Heart right ventricle (tissue), 16 donors: ENCODE data around the gene PSMA7. TPM values are rescaled to one million over a fixed set of nuclear protein-coding genes. Genes with fewer than 3 reads are reported as not detected.

Experiments used
- ATAC-seq, 8 donors: fragments of 200-7000 bp; cut with Tn5 transposase; one replicate each; pipeline ENCODE4 v1.9.1; 2020; ENCODE audit warnings: mild to moderate bottlenecking in 8 of 8, moderate library complexity in 8 of 8, moderate number of reproducible peaks in 1 of 8
- DNase-seq, 2 donors: peaks; one replicate each; pipeline ENCODE4 v3.0.0-alpha.2; 2020
- H3K27ac ChIP-seq, 10 donors: fragments of 200-600 bp; sonication (generic) in 2 of 10; one replicate each; pipeline versions ENCODE4 v1.5.0 to v1.8.0; 2020 to 2022; ENCODE audit warnings: mild to moderate bottlenecking in 3 of 10
- H3K27me3 ChIP-seq, 7 donors: fragments of 200-600 bp; one replicate each; pipeline ENCODE4 v1.8.0; 2021 to 2022; ENCODE audit warnings: mild to moderate bottlenecking in 2 of 7
- H3K36me3 ChIP-seq, 9 donors: fragments of 200-600 bp; sonication (generic) in 1 of 9; one replicate each; pipeline versions ENCODE4 v1.5.0 to v1.8.0; 2020 to 2022; ENCODE audit warnings: mild to moderate bottlenecking in 2 of 9
- H3K4me1 ChIP-seq, 9 donors: fragments of 200-600 bp; sonication (generic) in 1 of 9; one replicate each; pipeline versions ENCODE4 v1.5.0 to v1.8.0; 2020 to 2022; ENCODE audit warnings: mild to moderate bottlenecking in 4 of 9
- H3K4me3 ChIP-seq, 10 donors: fragments of 200-600 bp; sonication (generic) in 2 of 10; one replicate each; pipeline versions ENCODE4 v1.5.0 to v1.8.0; 2020 to 2022; ENCODE audit warnings: mild to moderate bottlenecking in 7 of 10, moderate library complexity in 2 of 10
- H3K9me3 ChIP-seq, 11 donors: fragments of 200-600 bp in 10 of 11; sonication (generic) in 2 of 11; one replicate each; pipeline versions ENCODE4 v1.5.0 to v1.8.0; 2013 to 2022; ENCODE audit warnings: mild to moderate bottlenecking in 2 of 11, control low read depth in 1 of 11, moderate library complexity in 1 of 11
- CTCF ChIP-seq, 9 donors: fragments of 200-600 bp; sonication (generic) in 2 of 9; IDR thresholded peaks; one replicate each; pipeline versions ENCODE4 v1.5.0 to v1.8.0; 2021 to 2022; ENCODE audit warnings: antibody characterized with exemption in 9 of 9, mild to moderate bottlenecking in 5 of 9, moderate library complexity in 1 of 9
- WGBS, 2 donors: extraction: QIAGEN DNeasy Blood & Tissue Kit; methylation state at CpG; one replicate each; pipeline ENCODE4 v1.1.7; 2013; ENCODE audit warnings: inconsistent platforms in 1 of 2; 5-methylcytosine and 5-hydroxymethylcytosine counted together
- intact Hi-C, 10 donors: fragments of 100-400 bp; cut with DNase I; formaldehyde crosslinking; loops; one replicate each; pipeline versions ENCODE4 v1.11.1 to v1.14.2; 2022
- long read RNA-seq, 3 donors: library from polyadenylated mRNA; unstranded; transcript quantifications; one replicate each; pipeline ENCODE4 v2.0.0, GENCODE V29; 2020 to 2021
- polyA plus RNA-seq, 2 donors: library from polyadenylated mRNA; stranded (reverse); fragments of 200-250 nt; gene quantifications; one replicate each; pipeline ENCODE4 v1.2.3, GENCODE V29; 2013
- total RNA-seq, 10 donors: library from RNA; stranded (reverse); fragmentation: NEBNext Ultra II Directional in 3 of 10; extraction: Animal tissue kit (Norgen Biotek cat#: 25700) in 3 of 10; gene quantifications; one replicate each; pipeline versions ENCODE4 v1.2.1 to v1.2.4, GENCODE V29; 2021 to 2023
- donor health status: Arrhythmogenic right ventricular cardiomyopathy.
- donor health status: ischemic (EF 13 %, LVEDD 7.1; RV severe dilation, severe dysfunction).
- donor health status: healthy with polysubstance abuse.
- donor health status: DM: no; HTN: yes; CAD: no.
- donor health status: DM: no; HTN: no; CAD: no.
- donor health status: ischemic (EF 25% LVEDD 6.9; RV normal size, moderate dysfunction).
- donor health status: ischemic (EF 25% LVEDD 5.7; RV mildly dilated, moderate dysfunction).
- donor health status: healthy.
- donor health status: DM: yes; HTN: yes; CAD: no.
- donor health status: Ischemic cardiomyopathy.
- donor health status: ischemic (EF 35%, LVEDD 5.7; RV mildly dilated, moderate dysfunction).
- donor health status: nonischemic (EF 11% LVEDD 7.7; RV severe dilation, severe dysfunction).
- donor health status: DM: yes; HTN: yes; CAD: no.
- donor health status: PGD.
- donor health status: ischemic (EF 29% LVEDD 5.4; RV normal size, mild dysfunction).
- donor health status: nonischemic (EF 23%, LVEDD 6.1; RV moderate dilation, normal function).

PSMA7 gene
- total RNA-seq = 100 to 1,000 TPM; 172 to 296 (median 200) TPM
- 100 to 1,000 TPM; 143 to 567 TPM for polyA plus RNA-seq
- long read RNA-seq, donor 1, transcript PSMA7-206 (4 exons, 548 nt) = major isoform, 280 of 516 reads
- long read RNA-seq, donor 1, transcript PSMA7-203 (7 exons, 996 nt) = minor isoform, 211 of 516 reads
- long read RNA-seq, donor 1, partial matches to known transcripts = 16 of 516 reads
- long read RNA-seq, donor 1, other reads (novel, unspliced or antisense) = 8 of 516 reads
- long read RNA-seq, donor 2, transcript PSMA7-206 (4 exons, 548 nt) = major isoform, 374 of 628 reads
- long read RNA-seq, donor 2, transcript PSMA7-203 (7 exons, 996 nt) = minor isoform, 207 of 628 reads
- long read RNA-seq, donor 2, partial matches to known transcripts = 36 of 628 reads
- long read RNA-seq, donor 2, other reads (novel, unspliced or antisense) = 10 of 628 reads
- long read RNA-seq, donor 3, transcript PSMA7-206 (4 exons, 548 nt) = minor isoform, 25 of 110 reads
- long read RNA-seq, donor 3, transcript PSMA7-203 (7 exons, 996 nt) = major isoform, 76 of 110 reads
- long read RNA-seq, donor 3, partial matches to known transcripts = 3 of 110 reads
- long read RNA-seq, donor 3, other reads (novel, unspliced or antisense) = 2 of 110 reads

DNA sequence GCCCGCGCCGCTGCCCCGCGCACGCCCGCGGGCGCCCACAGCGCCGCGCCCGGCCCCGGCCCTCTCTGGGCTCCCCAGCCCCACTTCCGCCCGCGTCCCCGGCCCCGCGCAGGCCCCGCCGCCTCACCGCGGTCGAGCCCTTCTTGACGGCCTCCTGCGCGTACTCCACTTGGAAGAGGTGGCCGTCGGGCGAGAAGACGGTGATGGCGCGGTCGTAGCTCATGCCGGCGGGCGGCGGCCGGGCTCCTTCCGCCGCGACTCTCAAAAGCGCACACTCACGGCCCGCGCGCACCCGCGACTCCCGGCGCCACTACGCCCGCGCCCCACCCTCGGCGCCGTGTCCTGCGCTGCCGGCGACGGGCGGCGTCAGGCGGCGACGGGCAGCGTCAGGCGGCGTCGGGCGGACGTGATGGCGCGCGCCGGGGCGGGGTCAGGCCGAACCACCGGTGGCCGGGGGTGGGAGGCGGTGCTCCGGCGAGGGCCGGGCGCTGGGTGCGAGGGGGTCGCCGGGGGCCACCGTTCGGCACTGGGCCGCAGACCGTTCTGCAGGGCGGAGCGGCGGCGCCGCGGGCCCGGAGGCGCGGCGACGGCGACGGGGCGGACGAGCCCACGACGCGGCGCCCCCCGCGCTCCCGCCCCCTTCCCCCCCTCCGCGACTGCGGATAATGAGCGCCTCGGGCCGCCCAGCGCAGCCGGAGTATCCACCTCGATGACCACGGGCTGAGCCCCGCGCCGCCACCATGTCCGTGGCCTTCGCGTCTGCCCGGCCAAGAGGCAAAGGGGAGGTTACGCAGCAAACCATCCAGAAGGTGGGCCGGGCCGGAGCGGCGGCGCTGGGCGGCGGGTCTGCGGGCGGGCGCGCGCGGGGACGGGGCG lies at the start of gene PSMA7, which contains the start of gene SS18L1:
Gene PSMA7 (minus strand): TSS at position 314 of the 876 bp plus-strand sequence. CDS start 91 bp downstream, at position 223.
Gene SS18L1 (plus strand): TSS at position 689 of the 876 bp plus-strand sequence. CDS start 52 bp downstream, at position 741.
- DNase-seq (peak; percentile 88 to 90), ATAC-seq (peak; percentile 88 to 95 (median 92))
- H3K27ac ChIP-seq = peak within 1 kb of the TSS; percentile 86 to 100 (median 96)
- no peaks in the 10 kb centered on the region for H3K9me3 ChIP-seq
- H3K4me1 ChIP-seq = peaks cover 8 to 46% (median 38%) of the 10 kb centered on the region in 9 donors
- H3K4me3 ChIP-seq = peak within 1 kb of the TSS; percentile 67 to 96 (median 86)
- no peak for TF ChIP-seq CTCF (IDR thresholded peaks at IDR 0.05)
- peaks cover 5 to 32% (median 21%) of the 10 kb centered on the region in 9 donors for H3K36me3 ChIP-seq
- 0% methylated on average over 64 to 143 of the region's 148 CpGs for WGBS, 2 donors
- no peaks in the 10 kb centered on the region for H3K27me3 ChIP-seq
- intact Hi-C loops = loop anchor here in 7 of 10 donors (2.0 to 5.0 kb wide), 8 partner anchors 21 to 654 kb away; partner anchors contain the start of genes TAF4 (in 3 of the 7), MTG2 (in 2 of the 7), LSM14B (in 1 of the 7) and MRGBP (in 1 of the 7)

- no peak overlapping the region for H3K27ac ChIP-seq
- WGBS, 2 donors = 66 to 78% methylated on average over 10 of the region's 10 CpGs
- TF ChIP-seq CTCF (IDR thresholded peaks at IDR 0.05) = no peak
- peak in 2 of 8 donors; percentile 15 to 46 for ATAC-seq
- intact Hi-C loops = no loop called here
- no peak overlapping the region for H3K4me3 ChIP-seq
- no peaks in the 10 kb centered on the region for H3K9me3 ChIP-seq
- H3K4me1 ChIP-seq = peaks cover 0 to 19% (median 6%) of the 10 kb centered on the region in 9 donors
- H3K27me3 ChIP-seq = no peaks in the 10 kb centered on the region
- H3K36me3 ChIP-seq = peaks cover 0 to 75% (median 15%) of the 10 kb centered on the region in 9 donors
- peak in 1 of 2 donors; percentile 10 for DNase-seq
These were observed 49.4 kb upstream of the PSMA7 start for GRCh38 chr20:62192635-62193034.

- intact Hi-C loops = loop anchor here in 1 of 10 donors (2.0 kb wide), 1 partner anchor 21 kb away; no protein-coding TSS in a partner anchor
- peak in 1 of 2 donors; percentile 10 for DNase-seq
These were observed 48.8 kb upstream of the PSMA7 start for GRCh38 chr20:62191781-62192559.

More at GRCh38 chr20:62191781-62192559, 48.8 kb upstream of the PSMA7 start:
- peak in 4 of 8 donors; percentile 11 to 49 (median 27) for ATAC-seq
- Histone ChIP-seq H3K9me3 (no peaks in the 10 kb centered on the region), H3K27me3 (no peaks in the 10 kb centered on the region), H3K4me1 (peaks cover 0 to 25% (median 12%) of the 10 kb centered on the region in 9 donors), H3K36me3 (peaks cover 0 to 69% (median 12%) of the 10 kb centered on the region in 9 donors), H3K4me3 (no peak overlapping the region), H3K27ac (no peak overlapping the region)
- TF ChIP-seq CTCF (IDR thresholded peaks at IDR 0.05) = no peak
- whole genome bisulfite sequencing, 2 donors = 76 to 82% methylated on average over 14 of the region's 14 CpGs
